PFSK-1 (cell line): ENCODE measurements around the gene HSPA12B.

Experiments
- SIN3A ChIP-seq: IDR thresholded peaks from 2 replicates; pipeline ENCODE4 v1.6.1; 2012; ENCODE audit warnings: mild to moderate bottlenecking, low read length, moderate library complexity, borderline replicate concordance; ENCODE audit not compliant: insufficient read depth
- TAF1 ChIP-seq: IDR thresholded peaks from 2 replicates; pipeline ENCODE4 v1.6.1; 2012; ENCODE audit warnings: low read length, control low read depth, borderline replicate concordance; ENCODE audit not compliant: insufficient read depth

GRCh38 chr20:3783068-3783489 is 50.6 kb downstream of the HSPA12B start:
- TF ChIP-seq TAF1, result no peak
- no peak for TF ChIP-seq SIN3A
